SK-N-MC (cell line): ENCODE data around the gene MARCHF2.

Experiments used
- EZH2 ChIP-seq: fragments of 200-600 bp; sonication (generic); IDR thresholded peaks from one replicate; pipeline ENCODE4 v1.6.1; 2017; ENCODE audit warnings: antibody characterized with exemption
- POLR2AphosphoS5 ChIP-seq: IDR thresholded peaks from 2 replicates; pipeline ENCODE4 v1.6.1; 2012; ENCODE audit warnings: mild to moderate bottlenecking, low read depth, low read length, borderline replicate concordance

DNA sequence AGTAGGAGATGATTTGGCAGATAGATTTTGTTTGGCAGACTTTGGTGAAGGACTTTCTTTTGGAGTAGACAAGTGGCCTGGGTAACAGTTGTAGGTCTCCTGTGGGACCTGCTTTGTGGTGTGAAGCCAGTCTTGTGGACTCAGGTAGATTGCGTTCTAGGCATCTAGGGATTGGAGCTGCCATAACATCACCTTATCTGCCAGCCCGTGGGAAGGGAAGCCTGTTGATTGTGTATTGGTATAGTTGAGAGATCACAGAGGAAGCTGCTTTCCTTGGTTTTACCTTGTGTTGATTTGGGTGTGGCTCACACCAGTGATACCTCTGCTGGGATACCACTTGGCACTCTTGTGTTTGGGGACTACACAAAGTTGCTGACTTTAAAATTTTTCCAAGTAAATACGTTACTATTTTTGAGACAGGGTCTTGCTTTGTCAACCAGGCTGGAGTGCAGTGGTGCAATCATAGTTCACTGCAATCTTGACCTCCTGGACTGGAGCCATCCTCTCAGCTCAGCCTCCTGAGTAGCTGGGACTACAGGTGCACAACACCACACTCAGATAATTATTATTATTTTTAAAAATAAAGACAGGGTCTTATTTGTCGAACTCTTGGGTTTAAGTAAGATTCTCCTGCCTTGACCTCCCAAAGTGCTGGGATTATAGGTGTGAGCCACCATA is 39.5 kb downstream of the MARCHF2 start:
- no peak for TF ChIP-seq POLR2AphosphoS5
- TF ChIP-seq EZH2: no peak
